IMR-90 (cell line): ENCODE data around the gene PRORP. TPM values are rescaled to one million over a fixed set of nuclear protein-coding genes. Genes with fewer than 3 reads are reported as not detected.

Experiments
- ATAC-seq: fragments of 200-7000 bp; cut with Tn5 transposase; 2 replicates; pipeline ENCODE4 v1.9.1; 2020; ENCODE audit warnings: low read depth, mild to moderate bottlenecking, moderate library complexity
- BruUV-seq: library from RNA; stranded (reverse); fragments of 400-500 nt; replicated peaks from 2 replicates; lab custom pipeline; 2021; lab: Mats Ljungman, UMichigan
- CTCF ChIA-PET: fragments of 300-600 bp; formaldehyde crosslinking; extraction: SDS; loops from one replicate; lab custom pipeline; 2021; ENCODE audit warnings: antibody characterized with exemption; lab: Yijun Ruan, JAX
- POLR2A ChIA-PET: fragments of 300-600 bp; sonication (Branson Sonifier 250); formaldehyde crosslinking; loops from one replicate; lab custom pipeline; 2022; ENCODE audit warnings: antibody characterized with exemption; ENCODE audit not compliant: unreplicated experiment; lab: Charles Lee
- DNase-seq: peaks from one replicate; pipeline ENCODE4 v3.0.0; 2013
- H2AFZ ChIP-seq: replicated peaks from 2 replicates; pipeline ENCODE3; 2013; ENCODE audit warnings: low read length, mild to moderate bottlenecking; ENCODE audit not compliant: poor library complexity
- H2AK5ac ChIP-seq: 2 replicates; pipeline ENCODE4 v1.6.1; 2013; ENCODE audit warnings: low read depth, low read length, inconsistent platforms
- H2AK9ac ChIP-seq: replicated peaks from 2 replicates; pipeline ENCODE3; 2013; ENCODE audit warnings: mild to moderate bottlenecking, low read depth, low read length, moderate library complexity; ENCODE audit not compliant: poor library complexity
- H2BK120ac ChIP-seq: 2 replicates; pipeline ENCODE4 v1.6.1; 2013; ENCODE audit warnings: low read depth, low read length, inconsistent platforms
- H2BK15ac ChIP-seq: 3 replicates; pipeline ENCODE4 v1.6.1; 2013; ENCODE audit warnings: low read depth, low read length, inconsistent platforms
- H2BK20ac ChIP-seq: 2 replicates; pipeline ENCODE4 v1.6.1; 2013; ENCODE audit warnings: low read depth, mild to moderate bottlenecking, inconsistent platforms, low read length, moderate library complexity
- H2BK5ac ChIP-seq: 2 replicates; pipeline ENCODE4 v1.6.1; 2013; ENCODE audit warnings: mild to moderate bottlenecking, low read depth, low read length, inconsistent platforms; ENCODE audit not compliant: poor library complexity, severe bottlenecking
- H3K14ac ChIP-seq: replicated peaks from 2 replicates; pipeline ENCODE4 v1.6.1; 2013; ENCODE audit warnings: low read depth, low read length, inconsistent platforms
- H3K18ac ChIP-seq: 2 replicates; pipeline ENCODE4 v1.6.1; 2013; ENCODE audit warnings: low read depth, low read length, control low read depth
- H3K23ac ChIP-seq: 2 replicates; pipeline ENCODE4 v1.6.1; 2013; ENCODE audit warnings: low read depth, low read length, inconsistent platforms
- H3K27ac ChIP-seq: 2 replicates; pipeline ENCODE4 v1.5.1; 2013; ENCODE audit warnings: mild to moderate bottlenecking, control low read depth, low read length; ENCODE audit not compliant: insufficient read depth
- H3K27me3 ChIP-seq: 2 replicates; pipeline ENCODE4 v1.6.1; 2013; ENCODE audit warnings: low read length; ENCODE audit not compliant: control insufficient read depth, insufficient read depth
- H3K36me3 ChIP-seq: 2 replicates; pipeline ENCODE4 v1.6.1; 2013; ENCODE audit warnings: low read length, mixed read lengths; ENCODE audit not compliant: control insufficient read depth, insufficient read depth
- H3K4ac ChIP-seq: 2 replicates; pipeline ENCODE4 v1.6.1; 2013; ENCODE audit warnings: low read depth, low read length, inconsistent platforms
- H3K4me1 ChIP-seq: 2 replicates; pipeline ENCODE4 v1.6.1; 2013; ENCODE audit warnings: low read length, mixed read lengths; ENCODE audit not compliant: control insufficient read depth, insufficient read depth
- H3K4me2 ChIP-seq: 2 replicates; pipeline ENCODE4 v1.6.1; 2013; ENCODE audit warnings: low read depth, mild to moderate bottlenecking, control low read depth, low read length, moderate library complexity
- H3K4me3 ChIP-seq: 2 replicates; pipeline ENCODE4 v1.5.1; 2013; ENCODE audit warnings: low read depth, mild to moderate bottlenecking, control low read depth, low read length, moderate library complexity; ENCODE audit not compliant: insufficient read depth
- H3K56ac ChIP-seq: 2 replicates; pipeline ENCODE4 v1.6.1; 2013; ENCODE audit warnings: low read length, inconsistent platforms; ENCODE audit not compliant: insufficient read depth; ENCODE audit errors: extremely low read depth
- H3K79me1 ChIP-seq, 2 experiments: 2 replicates each; pipeline ENCODE4 v1.6.1; 2013; ENCODE audit warnings: low read length in 2 of 2, inconsistent platforms in 1 of 2, low read depth in 1 of 2
- H3K9ac ChIP-seq: 2 replicates; pipeline ENCODE4 v1.6.1; 2013; ENCODE audit warnings: low read depth, low read length, control low read depth
- H3K9me1 ChIP-seq: 2 replicates; pipeline ENCODE4 v1.6.1; 2013; ENCODE audit warnings: low read length, inconsistent platforms; ENCODE audit not compliant: insufficient read depth
- H3K9me3 ChIP-seq: 2 replicates; pipeline ENCODE4 v1.6.1; 2013; ENCODE audit warnings: low read length; ENCODE audit not compliant: control insufficient read depth, insufficient read depth
- H4K20me1 ChIP-seq: 2 replicates; pipeline ENCODE4 v1.6.1; 2013; ENCODE audit warnings: low read length, inconsistent platforms; ENCODE audit not compliant: insufficient read depth
- H4K5ac ChIP-seq: 2 replicates; pipeline ENCODE4 v1.6.1; 2013; ENCODE audit warnings: mild to moderate bottlenecking, low read depth, low read length, control low read depth
- H4K8ac ChIP-seq, 2 experiments: 2 replicates each; pipeline ENCODE4 v1.6.1; 2013; ENCODE audit warnings: low read depth in 2 of 2, low read length in 2 of 2, control low read depth in 1 of 2, inconsistent platforms in 1 of 2
- H4K91ac ChIP-seq: 2 replicates; pipeline ENCODE4 v1.6.1; 2013; ENCODE audit warnings: low read depth, low read length, inconsistent platforms; ENCODE audit not compliant: insufficient read depth
- CHD1 ChIP-seq: IDR thresholded peaks from 2 replicates; pipeline ENCODE4 v1.6.1; 2012; ENCODE audit warnings: low read depth, low read length, improper control_type of control experiment
- NFE2L2 ChIP-seq: fragments of 150-350 bp; IDR thresholded peaks from 2 replicates; pipeline ENCODE4 v1.6.1; 2016; ENCODE audit warnings: low read depth, mild to moderate bottlenecking, low read length
- RAD21 ChIP-seq: IDR thresholded peaks from 2 replicates; pipeline ENCODE4 v1.6.1; 2012; ENCODE audit warnings: low read length, improper control_type of control experiment
- RCOR1 ChIP-seq: IDR thresholded peaks from 2 replicates; pipeline ENCODE4 v1.6.1; 2012; ENCODE audit warnings: mild to moderate bottlenecking, low read length, improper control_type of control experiment; ENCODE audit not compliant: insufficient replicate concordance
- USF2 ChIP-seq: fragments of 150-350 bp; IDR thresholded peaks from 2 replicates; pipeline ENCODE4 v1.6.1; 2017; ENCODE audit warnings: mild to moderate bottlenecking, antibody characterized with exemption, low read length, low read depth
- WGBS, 2 experiments: methylation state at CpG; one replicate each; pipeline versions ENCODE4 v1.1.5 to v1.1.7; 2013; ENCODE audit warnings: missing lambda C conversion rate in 2 of 2; ENCODE audit not compliant: insufficient read length in 1 of 2; ENCODE audit errors: extremely low coverage in 2 of 2; 5-methylcytosine and 5-hydroxymethylcytosine counted together
- dilution Hi-C: fragments of 300-500 bp; cut with HindIII; formaldehyde crosslinking; loops from one replicate; pipeline ENCODE4 v1.14.3; 2018; ENCODE audit warnings: low sequenced_read_pairs; ENCODE audit not compliant: unreplicated experiment
- in situ Hi-C: fragments of 300-500 bp; cut with MboI; formaldehyde crosslinking; loops from 3 replicates; pipeline ENCODE4 v1.14.3; 2019; ENCODE audit warnings: low sequenced_read_pairs, inconsistent platforms, mixed read lengths
- intact Hi-C: fragments of 100-400 bp; cut with micrococcal nuclease; formaldehyde crosslinking; loops from 2 replicates; pipeline ENCODE4 v1.10.0; 2022
- polyA plus RNA-seq, 3 experiments: library from polyadenylated mRNA; depleted of rRNA; stranded (reverse); fragments of >200 nt; gene quantifications; 2 replicates each; pipeline ENCODE4 v1.2.3, GENCODE V29; 2012; ENCODE audit warnings: low replicate concordance in 1 of 3
- total RNA-seq: library from RNA; depleted of rRNA; stranded (reverse); fragments of >200 nt; gene quantifications from 2 replicates; pipeline ENCODE4 v1.2.3, GENCODE V29; 2012
- TF ChIP-seq, protein P1 (sequence below): conservative IDR thresholded peaks from 2 replicates; pipeline ENCODE4 v1.5.1; 2012; ENCODE audit warnings: mild to moderate bottlenecking, low read depth, low read length, improper control_type of control experiment

Gene PRORP
- total and polyA plus RNA-seq, 2 of the 4 experiments (the other 2 are of a cell fraction), result 18.0 to 50.5 TPM

DNA sequence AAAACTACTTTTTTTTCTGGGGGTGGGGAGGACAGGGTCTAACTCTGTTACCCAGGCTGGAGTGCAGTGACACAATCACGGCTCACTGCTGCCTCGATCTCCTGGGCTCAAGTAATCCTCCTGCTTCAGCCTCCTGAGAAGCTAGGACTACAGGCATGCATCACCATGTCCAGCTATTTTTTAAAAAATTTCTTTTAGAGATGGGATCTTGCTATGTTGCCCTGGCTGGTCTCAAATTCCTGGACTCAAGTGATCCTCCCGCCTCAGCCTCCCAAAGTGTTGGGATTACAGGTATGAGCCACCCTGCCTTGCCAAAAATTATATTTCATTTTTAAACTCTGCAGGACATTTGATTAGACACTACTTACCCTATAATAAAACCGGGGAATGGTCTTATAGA is 6.1 kb upstream of the PRORP start:
- no peak overlapping the region for H3K9ac ChIP-seq
- no peaks in the 10 kb centered on the region; the same call in 1 of the 2 replicates for H4K20me1 ChIP-seq
- dilution Hi-C loops, result no loop called here

More for the DNA sequence above, 6.1 kb upstream of the PRORP start:
- no peak overlapping the region for H2AFZ ChIP-seq
- H3K23ac ChIP-seq, result no peak overlapping the region
- CTCF ChIA-PET, result no interaction called here
- DNase-seq (no peak), ATAC-seq (no peak)
- H3K14ac ChIP-seq, result no peak overlapping the region
- peaks cover 16% of the 10 kb centered on the region for H3K4me1 ChIP-seq
- WGBS, 2 experiments, result no CpG with 5 or more reads among the region's 4 CpGs
- H3K18ac ChIP-seq, result no peak overlapping the region
- H3K9me3 ChIP-seq, result peaks cover 5% of the 10 kb centered on the region
- no peak overlapping the region for H4K91ac ChIP-seq
- H3K79me1 ChIP-seq, result peaks cover 47 to 73% of the 10 kb centered on the region in 2 experiments
- BruUV-seq, result no TSS peak
- in situ Hi-C loops (no loop called here), intact Hi-C loops (no loop called here)
- H3K27me3 ChIP-seq, result no peaks in the 10 kb centered on the region
- no peak overlapping the region for H3K4me3 ChIP-seq
- H2BK120ac ChIP-seq, result no peak overlapping the region
- POLR2A ChIA-PET, result no interaction called here
- peaks cover 15% of the 10 kb centered on the region for H3K9me1 ChIP-seq
- H3K56ac ChIP-seq, result no peak overlapping the region
- H3K4me2 ChIP-seq, result no peak overlapping the region
- no peak overlapping the region for H2BK20ac ChIP-seq
- peaks cover 25% of the 10 kb centered on the region for H3K36me3 ChIP-seq
- no peak overlapping the region for H2BK15ac ChIP-seq
- H3K27ac ChIP-seq, result no peak overlapping the region; the same call in 1 of the 2 replicates
- no peak overlapping the region for H3K4ac ChIP-seq
- H2BK5ac ChIP-seq, result no peak overlapping the region
- TF ChIP-seq RCOR1 (no peak), USF2 (no peak), CHD1 (no peak), RAD21 (no peak), NFE2L2 (no peak)
- TF ChIP-seq, protein P1, sequence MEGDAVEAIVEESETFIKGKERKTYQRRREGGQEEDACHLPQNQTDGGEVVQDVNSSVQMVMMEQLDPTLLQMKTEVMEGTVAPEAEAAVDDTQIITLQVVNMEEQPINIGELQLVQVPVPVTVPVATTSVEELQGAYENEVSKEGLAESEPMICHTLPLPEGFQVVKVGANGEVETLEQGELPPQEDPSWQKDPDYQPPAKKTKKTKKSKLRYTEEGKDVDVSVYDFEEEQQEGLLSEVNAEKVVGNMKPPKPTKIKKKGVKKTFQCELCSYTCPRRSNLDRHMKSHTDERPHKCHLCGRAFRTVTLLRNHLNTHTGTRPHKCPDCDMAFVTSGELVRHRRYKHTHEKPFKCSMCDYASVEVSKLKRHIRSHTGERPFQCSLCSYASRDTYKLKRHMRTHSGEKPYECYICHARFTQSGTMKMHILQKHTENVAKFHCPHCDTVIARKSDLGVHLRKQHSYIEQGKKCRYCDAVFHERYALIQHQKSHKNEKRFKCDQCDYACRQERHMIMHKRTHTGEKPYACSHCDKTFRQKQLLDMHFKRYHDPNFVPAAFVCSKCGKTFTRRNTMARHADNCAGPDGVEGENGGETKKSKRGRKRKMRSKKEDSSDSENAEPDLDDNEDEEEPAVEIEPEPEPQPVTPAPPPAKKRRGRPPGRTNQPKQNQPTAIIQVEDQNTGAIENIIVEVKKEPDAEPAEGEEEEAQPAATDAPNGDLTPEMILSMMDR, result no peak
- H4K8ac ChIP-seq, result no peak overlapping the region; a peak in 1 of 4 replicates
- H4K5ac ChIP-seq, result no peak overlapping the region
- H2AK9ac ChIP-seq, result no peak overlapping the region
- H2AK5ac ChIP-seq, result peak overlapping the region; percentile 85; the same call in 1 of the 2 replicates
